ENCODE data around the gene PERM1.

Gene PERM1

GRCh38 chr1:930633-931138 is 51.2 kb downstream of the PERM1 start:
- no peak for DNase-seq

DNA sequence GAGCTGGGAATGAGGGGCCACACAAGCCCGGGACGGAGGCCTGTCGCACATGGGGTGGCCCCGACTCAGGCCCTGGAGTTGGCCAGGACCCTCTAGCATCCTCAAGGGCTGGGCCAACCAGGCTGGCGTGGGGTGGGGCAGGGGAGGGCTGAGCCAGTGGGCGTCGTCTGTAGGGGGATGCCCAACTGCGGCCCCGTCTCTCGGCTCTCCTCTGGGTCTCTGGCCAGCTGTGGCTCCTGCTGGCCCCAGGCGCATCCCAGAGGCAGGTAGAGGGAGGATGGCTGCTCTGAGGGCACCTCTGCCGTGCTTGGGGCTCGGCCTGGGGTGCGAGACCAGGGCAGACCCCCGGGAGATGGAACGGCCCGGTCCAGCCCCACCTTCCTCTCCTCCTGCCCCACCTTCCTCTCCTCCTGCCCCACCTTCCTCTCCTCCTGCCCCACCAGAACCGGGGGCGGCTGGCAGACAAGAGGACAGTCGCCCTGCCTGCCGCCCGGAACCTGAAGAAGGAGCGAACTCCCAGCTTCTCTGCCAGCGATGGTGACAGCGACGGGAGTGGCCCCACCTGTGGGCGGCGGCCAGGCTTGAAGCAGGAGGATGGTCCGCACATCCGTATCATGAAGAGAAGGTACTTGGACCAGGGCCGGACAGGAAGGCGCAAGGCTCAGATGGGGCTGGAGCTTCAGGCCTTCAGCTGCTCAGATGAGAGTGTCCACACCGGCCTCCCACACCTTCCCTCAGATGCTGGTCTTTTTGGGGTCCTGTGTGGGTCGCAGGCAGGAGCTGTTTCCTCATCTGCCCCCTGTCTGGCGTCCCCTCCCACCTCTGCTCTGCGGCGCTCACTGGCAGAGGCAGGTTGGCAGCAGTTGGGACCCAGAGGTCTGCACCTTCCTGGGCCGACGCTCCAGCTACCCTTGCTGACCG is 51.9 kb downstream of the PERM1 start:
- DNase-seq: no peak

GRCh38 chr1:928825-929661 is 52.9 kb downstream of the PERM1 start:
- DNase-seq: no peak

GRCh38 chr1:927748-928147 is 54.1 kb downstream of the PERM1 start:
- no peak for DNase-seq

DNA sequence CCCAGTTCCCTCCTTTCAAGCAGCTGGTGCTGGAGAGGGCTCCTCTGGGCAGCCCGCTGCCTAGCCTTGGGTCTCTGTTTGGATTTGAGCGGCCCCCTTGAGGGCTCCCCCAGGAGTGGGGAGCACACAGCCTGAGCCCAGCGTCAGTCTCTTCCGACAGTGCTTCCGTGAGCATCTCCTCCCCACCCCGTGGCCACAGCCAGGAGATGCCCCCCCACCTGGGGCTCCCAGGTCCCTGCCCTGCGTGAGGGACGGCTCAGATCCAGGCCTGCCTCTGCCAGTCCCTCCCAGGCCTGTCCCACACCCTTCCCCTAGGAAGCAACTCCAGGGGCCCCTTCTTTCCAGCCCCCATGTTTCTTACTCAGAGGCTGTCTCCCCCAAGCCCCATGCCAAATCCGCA is 54.7 kb downstream of the PERM1 start:
- DNase-seq: no peak

GRCh38 chr1:925561-926421 is 56.1 kb downstream of the PERM1 start:
- DNase-seq: no peak

Measured in activated T-cell treated with anti-CD3 and anti-CD28 coated beads for 4 hours (primary cell).